ENCODE data around the gene SLC9C1.

SLC9C1 gene

GRCh38 chr3:112132554-112132953 lies 161.5 kb downstream of the SLC9C1 start:
- Histone ChIP-seq H3K14ac (ENCODE audit: low read length in 2 of 2) (no peak overlapping the region), H3K4me2 (ENCODE audit: low read length, poor library complexity, severe bottlenecking) (no peak overlapping the region), H3K36me3 (ENCODE audit: control insufficient read depth in 1 of 2, insufficient read depth in 2 of 2, low read depth in 1 of 2, low read length in 2 of 2) (peaks cover 0 to 7% of the 10 kb centered on the region in 2 experiments), H2BK5ac (ENCODE audit: low read depth, low read length, poor library complexity, severe bottlenecking) (no peak overlapping the region), H3K9me3 (ENCODE audit: control insufficient read depth, low read length) (no peaks in the 10 kb centered on the region), H2BK120ac (ENCODE audit: low read depth, low read length) (no peak overlapping the region), H4K91ac (ENCODE audit: low read length) (no peak overlapping the region), H4K8ac (ENCODE audit: low read length) (no peak overlapping the region), H2AK5ac (ENCODE audit: low read length, severe bottlenecking) (no peak overlapping the region), H2BK15ac (ENCODE audit: low read depth, poor library complexity, severe bottlenecking) (no peak overlapping the region), H3K23ac (ENCODE audit: low read length in 2 of 2) (no peak overlapping the region), H3K4ac (ENCODE audit: low read depth in 1 of 2, low read length in 2 of 2) (no peak overlapping the region), H3K9ac (ENCODE audit: low read length) (no peak overlapping the region), H2BK12ac (ENCODE audit: low read length in 2 of 2) (no peak overlapping the region), H3K4me3 (ENCODE audit: insufficient read depth in 1 of 2, low read depth in 1 of 2, low read length in 2 of 2) (no peak overlapping the region), H3K27ac (ENCODE audit: low read length, poor library complexity, severe bottlenecking) (no peak overlapping the region), H3K4me1 (ENCODE audit: control insufficient read depth, insufficient read depth, low read depth, low read length) (no peaks in the 10 kb centered on the region), H3K18ac (ENCODE audit: low read depth in 1 of 2, low read length in 2 of 2) (no peak overlapping the region), H3K79me1 (replicated peaks; ENCODE audit: low read length, poor library complexity, severe bottlenecking) (no peaks in the 10 kb centered on the region), H3K27me3 (ENCODE audit: control insufficient read depth in 1 of 2, insufficient read depth in 1 of 2, low read length in 2 of 2) (no peaks in the 10 kb centered on the region), H2AFZ (ENCODE audit: low read depth, low read length) (no peak overlapping the region)
- no CpG with 5 or more reads among the region's 1 CpG for WGBS
- DNase-seq = no peak

- H3K4me1 ChIP-seq (ENCODE audit: control insufficient read depth, insufficient read depth, low read depth, low read length) = no peaks in the 10 kb centered on the region
Measured at GRCh38 chr3:112132088-112132487, 161.9 kb downstream of the SLC9C1 start.

GRCh38 chr3:112131111-112131510 lies 162.9 kb downstream of the SLC9C1 start:
- Histone ChIP-seq H2BK15ac (ENCODE audit: low read depth, poor library complexity, severe bottlenecking) (no peak overlapping the region), H3K18ac (ENCODE audit: low read depth in 1 of 2, low read length in 2 of 2) (no peak overlapping the region), H3K4me2 (ENCODE audit: low read length, poor library complexity, severe bottlenecking) (no peak overlapping the region), H3K9me3 (ENCODE audit: control insufficient read depth, low read length) (no peaks in the 10 kb centered on the region), H3K23ac (ENCODE audit: low read length in 2 of 2) (no peak overlapping the region), H2BK5ac (ENCODE audit: low read depth, low read length, poor library complexity, severe bottlenecking) (no peak overlapping the region), H3K27ac (ENCODE audit: low read length, poor library complexity, severe bottlenecking) (no peak overlapping the region), H3K79me1 (replicated peaks; ENCODE audit: low read length, poor library complexity, severe bottlenecking) (no peaks in the 10 kb centered on the region), H2BK120ac (ENCODE audit: low read depth, low read length) (no peak overlapping the region), H2AFZ (ENCODE audit: low read depth, low read length) (no peak overlapping the region), H3K4me1 (ENCODE audit: control insufficient read depth, insufficient read depth, low read depth, low read length) (no peaks in the 10 kb centered on the region), H3K4ac (ENCODE audit: low read depth in 1 of 2, low read length in 2 of 2) (no peak overlapping the region), H3K27me3 (ENCODE audit: control insufficient read depth in 1 of 2, insufficient read depth in 1 of 2, low read length in 2 of 2) (no peaks in the 10 kb centered on the region), H4K91ac (ENCODE audit: low read length) (no peak overlapping the region), H3K4me3 (ENCODE audit: insufficient read depth in 1 of 2, low read depth in 1 of 2, low read length in 2 of 2) (no peak overlapping the region), H2BK12ac (ENCODE audit: low read length in 2 of 2) (no peak overlapping the region), H3K9ac (ENCODE audit: low read length) (no peak overlapping the region), H2AK5ac (ENCODE audit: low read length, severe bottlenecking) (no peak overlapping the region), H3K14ac (ENCODE audit: low read length in 2 of 2) (no peak overlapping the region), H3K36me3 (ENCODE audit: control insufficient read depth in 1 of 2, insufficient read depth in 2 of 2, low read depth in 1 of 2, low read length in 2 of 2) (peaks cover 0 to 7% of the 10 kb centered on the region in 2 experiments), H4K8ac (ENCODE audit: low read length) (no peak overlapping the region)
- DNase-seq = no peak
- no CpG with 5 or more reads among the region's 3 CpGs for WGBS

More at GRCh38 chr3:112132088-112132487, 161.9 kb downstream of the SLC9C1 start:
- 75% methylated on average over 1 of the region's 3 CpGs for WGBS
- Histone ChIP-seq H3K79me1 (replicated peaks; ENCODE audit: low read length, poor library complexity, severe bottlenecking) (no peaks in the 10 kb centered on the region), H3K18ac (ENCODE audit: low read depth in 1 of 2, low read length in 2 of 2) (no peak overlapping the region), H3K4me2 (ENCODE audit: low read length, poor library complexity, severe bottlenecking) (no peak overlapping the region), H2AK5ac (ENCODE audit: low read length, severe bottlenecking) (no peak overlapping the region), H2BK15ac (ENCODE audit: low read depth, poor library complexity, severe bottlenecking) (no peak overlapping the region), H2BK12ac (ENCODE audit: low read length in 2 of 2) (no peak overlapping the region), H3K4ac (ENCODE audit: low read depth in 1 of 2, low read length in 2 of 2) (no peak overlapping the region), H3K14ac (ENCODE audit: low read length in 2 of 2) (no peak overlapping the region), H4K91ac (ENCODE audit: low read length) (no peak overlapping the region), H3K27ac (ENCODE audit: low read length, poor library complexity, severe bottlenecking) (no peak overlapping the region), H3K23ac (ENCODE audit: low read length in 2 of 2) (no peak overlapping the region), H3K9ac (ENCODE audit: low read length) (no peak overlapping the region), H2BK120ac (ENCODE audit: low read depth, low read length) (no peak overlapping the region), H3K36me3 (ENCODE audit: control insufficient read depth in 1 of 2, insufficient read depth in 2 of 2, low read depth in 1 of 2, low read length in 2 of 2) (peaks cover 0 to 7% of the 10 kb centered on the region in 2 experiments), H2BK5ac (ENCODE audit: low read depth, low read length, poor library complexity, severe bottlenecking) (no peak overlapping the region), H3K9me3 (ENCODE audit: control insufficient read depth, low read length) (no peaks in the 10 kb centered on the region), H4K8ac (ENCODE audit: low read length) (no peak overlapping the region), H2AFZ (ENCODE audit: low read depth, low read length) (no peak overlapping the region), H3K4me3 (ENCODE audit: insufficient read depth in 1 of 2, low read depth in 1 of 2, low read length in 2 of 2) (no peak overlapping the region), H3K27me3 (ENCODE audit: control insufficient read depth in 1 of 2, insufficient read depth in 1 of 2, low read length in 2 of 2) (no peaks in the 10 kb centered on the region)
- DNase-seq = no peak

- H3K79me1 ChIP-seq (replicated peaks; ENCODE audit: low read length, poor library complexity, severe bottlenecking) = no peaks in the 10 kb centered on the region
- no peaks in the 10 kb centered on the region for H3K27me3 ChIP-seq (ENCODE audit: control insufficient read depth in 1 of 2, insufficient read depth in 1 of 2, low read length in 2 of 2)
- no peak overlapping the region for H4K91ac ChIP-seq (ENCODE audit: low read length)
- no peak overlapping the region for H2BK15ac ChIP-seq (ENCODE audit: low read depth, poor library complexity, severe bottlenecking)
- H3K4me1 ChIP-seq (ENCODE audit: control insufficient read depth, insufficient read depth, low read depth, low read length) = no peaks in the 10 kb centered on the region
- H2BK5ac ChIP-seq (ENCODE audit: low read depth, low read length, poor library complexity, severe bottlenecking) = no peak overlapping the region
- no peak overlapping the region for H4K8ac ChIP-seq (ENCODE audit: low read length)
- H3K14ac ChIP-seq (ENCODE audit: low read length in 2 of 2) = no peak overlapping the region
- H3K9ac ChIP-seq (ENCODE audit: low read length) = no peak overlapping the region
- peaks cover 0 to 7% of the 10 kb centered on the region in 2 experiments for H3K36me3 ChIP-seq (ENCODE audit: control insufficient read depth in 1 of 2, insufficient read depth in 2 of 2, low read depth in 1 of 2, low read length in 2 of 2)
- H3K27ac ChIP-seq (ENCODE audit: low read length, poor library complexity, severe bottlenecking) = no peak overlapping the region
- no peak overlapping the region for H3K18ac ChIP-seq (ENCODE audit: low read depth in 1 of 2, low read length in 2 of 2)
- no peak overlapping the region for H2BK120ac ChIP-seq (ENCODE audit: low read depth, low read length)
- no peak for DNase-seq
- no peak overlapping the region for H2AK5ac ChIP-seq (ENCODE audit: low read length, severe bottlenecking)
- no peak overlapping the region for H2BK12ac ChIP-seq (ENCODE audit: low read length in 2 of 2)
- H3K4me3 ChIP-seq (ENCODE audit: insufficient read depth in 1 of 2, low read depth in 1 of 2, low read length in 2 of 2) = no peak overlapping the region
- no peaks in the 10 kb centered on the region for H3K9me3 ChIP-seq (ENCODE audit: control insufficient read depth, low read length)
- 97% methylated on average over 3 of the region's 3 CpGs for WGBS
- no peak overlapping the region for H3K4ac ChIP-seq (ENCODE audit: low read depth in 1 of 2, low read length in 2 of 2)
- H3K23ac ChIP-seq (ENCODE audit: low read length in 2 of 2) = no peak overlapping the region
- H3K4me2 ChIP-seq (ENCODE audit: low read length, poor library complexity, severe bottlenecking) = no peak overlapping the region
- H2AFZ ChIP-seq (ENCODE audit: low read depth, low read length) = no peak overlapping the region
Measured at GRCh38 chr3:112130638-112130993, 163.4 kb downstream of the SLC9C1 start.
